ENCODE results near the gene DYNLRB1.
A peak's percentile ranks its signal among the peaks of the same experiment; 100 is the strongest.

The DYNLRB1 gene

GRCh38 chr20:34561661-34562060 lies 45.4 kb downstream of the DYNLRB1 start:
- H3K36me3 ChIP-seq (replicated peaks): peaks cover 7% of the 10 kb centered on the region; the same call in 1 of the 2 replicates
- no peak for DNase-seq (ENCODE audit: low spot score in 2 of 2)
- no peaks in the 10 kb centered on the region for H3K9me3 ChIP-seq
- H3K4me1 ChIP-seq: no peaks in the 10 kb centered on the region
- in situ Hi-C loops (cut with MboI; ENCODE audit: low sequenced_read_pairs): no loop called here
- H3K4me3 ChIP-seq: no peak overlapping the region
- no peaks in the 10 kb centered on the region for H3K27me3 ChIP-seq (ENCODE audit: low read depth)

GRCh38 chr20:34562641-34563040 lies 46.4 kb downstream of the DYNLRB1 start:
- DNase-seq (ENCODE audit: low spot score in 2 of 2): peak in 1 of 2 experiments; percentile 28
- in situ Hi-C loops (cut with MboI; ENCODE audit: low sequenced_read_pairs): no loop called here
- Histone ChIP-seq H3K4me3 (no peak overlapping the region), H3K9me3 (no peaks in the 10 kb centered on the region), H3K4me1 (no peaks in the 10 kb centered on the region), H3K27me3 (ENCODE audit: low read depth) (no peaks in the 10 kb centered on the region), H3K36me3 (replicated peaks) (peaks cover 7% of the 10 kb centered on the region; the same call in 1 of the 2 replicates)

- H3K36me3 ChIP-seq (replicated peaks): peaks cover 7% of the 10 kb centered on the region; the same call in 1 of the 2 replicates
- H3K9me3 ChIP-seq: no peaks in the 10 kb centered on the region
- no peaks in the 10 kb centered on the region for H3K4me1 ChIP-seq
- no peaks in the 10 kb centered on the region for H3K27me3 ChIP-seq (ENCODE audit: low read depth)
- H3K4me3 ChIP-seq: no peak overlapping the region
- DNase-seq (ENCODE audit: low spot score in 2 of 2): no peak
- in situ Hi-C loops (cut with MboI; ENCODE audit: low sequenced_read_pairs): no loop called here
These were observed 48.6 kb downstream of the DYNLRB1 start for GRCh38 chr20:34564833-34565232.

DNA sequence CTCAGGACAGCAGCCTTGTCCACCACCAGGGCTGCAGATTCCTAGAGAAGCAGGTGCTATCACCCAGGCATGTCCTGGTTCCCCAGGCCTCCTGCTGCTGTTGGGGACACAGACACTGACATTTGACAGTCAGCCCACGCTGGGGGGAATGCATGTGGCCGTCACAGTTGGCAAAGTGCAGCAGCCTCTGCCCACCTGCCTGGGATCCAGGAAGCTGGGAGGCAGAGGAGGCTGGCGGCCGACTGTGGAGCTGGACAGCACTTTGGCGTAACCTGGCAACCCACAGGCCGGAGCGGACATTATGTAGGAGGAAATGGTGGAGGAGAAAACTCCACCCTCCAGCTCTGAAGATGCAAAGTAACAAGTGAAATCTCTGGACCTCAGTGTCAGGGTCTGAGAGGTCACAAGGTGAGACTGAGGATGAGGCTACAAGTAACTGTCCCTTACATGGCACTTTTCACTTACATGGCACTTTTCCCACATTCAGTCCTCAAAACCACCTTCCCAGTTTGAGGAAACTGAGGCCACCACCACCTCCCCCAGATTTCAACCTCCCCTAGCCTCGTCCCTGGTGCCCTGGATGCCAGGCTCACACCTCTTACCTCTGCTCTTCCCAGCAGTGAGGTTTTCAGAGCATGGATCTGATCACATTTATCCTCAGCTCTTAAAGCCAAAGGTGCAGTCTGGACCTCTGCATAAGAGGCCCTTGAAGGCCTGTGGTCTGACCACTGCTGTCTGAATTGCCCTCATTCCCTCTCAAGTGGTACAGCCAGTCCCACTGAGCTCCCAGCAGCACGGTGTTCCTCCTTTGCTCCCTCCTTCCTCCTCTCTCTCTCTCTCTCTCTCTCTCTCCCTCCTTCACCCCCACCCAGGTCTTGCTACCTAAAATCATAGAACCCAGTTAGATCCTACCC lies 51.0 kb downstream of the DYNLRB1 start:
- H3K9me3 ChIP-seq: no peaks in the 10 kb centered on the region
- H3K27me3 ChIP-seq (ENCODE audit: low read depth): no peaks in the 10 kb centered on the region
- H3K4me3 ChIP-seq: no peak overlapping the region
- H3K36me3 ChIP-seq (replicated peaks): no peaks in the 10 kb centered on the region
- in situ Hi-C loops (cut with MboI; ENCODE audit: low sequenced_read_pairs): no loop called here
- no peaks in the 10 kb centered on the region for H3K4me1 ChIP-seq
- no peak for DNase-seq (ENCODE audit: low spot score in 2 of 2)

DNA sequence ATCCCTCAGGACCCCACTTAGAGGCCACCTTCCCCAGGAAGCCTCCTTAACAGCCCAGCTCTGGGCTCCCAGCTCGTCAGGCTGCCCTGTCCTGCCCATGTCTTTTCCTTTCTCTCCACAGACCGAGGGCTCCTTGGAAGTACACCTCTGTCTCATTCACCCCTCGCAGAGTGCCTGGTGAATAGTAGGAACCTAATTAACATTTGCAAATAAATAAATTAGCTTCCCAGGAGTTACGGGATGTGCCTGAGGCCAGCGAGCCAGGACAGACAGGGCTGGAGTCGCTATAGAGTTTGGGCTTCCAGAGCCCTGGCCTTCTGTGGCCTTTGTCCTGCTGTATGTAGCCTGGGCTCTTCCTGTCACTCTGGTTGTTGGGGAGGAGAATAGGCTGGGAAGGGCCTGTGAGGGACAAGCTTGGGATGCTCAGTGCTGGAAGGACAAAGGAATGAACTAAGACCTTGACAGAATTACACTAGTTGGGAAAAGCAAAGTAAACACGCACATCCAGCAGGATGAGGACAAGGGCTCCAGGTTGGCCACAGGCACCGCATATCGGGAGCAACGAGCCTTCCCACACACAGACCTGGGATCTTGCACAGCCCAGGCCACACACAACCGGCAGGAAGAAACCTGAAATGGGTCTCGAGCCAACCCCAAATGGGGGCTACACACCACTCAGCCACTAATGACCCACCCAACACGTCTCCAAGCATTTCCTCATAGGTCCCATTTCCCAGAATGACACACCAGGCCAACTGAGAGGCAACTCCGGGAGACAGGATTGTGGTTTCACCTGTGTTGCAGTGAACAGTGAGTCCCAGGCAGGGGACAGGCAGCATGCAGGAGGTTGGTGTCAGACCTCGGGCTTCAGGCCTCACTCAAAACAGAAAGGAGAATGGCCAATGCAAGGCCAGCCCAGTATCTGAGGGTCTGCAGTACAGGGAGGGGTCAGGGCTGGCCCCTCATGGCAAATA lies 52.0 kb downstream of the DYNLRB1 start:
- H3K27me3 ChIP-seq (ENCODE audit: low read depth): no peaks in the 10 kb centered on the region
- in situ Hi-C loops (cut with MboI; ENCODE audit: low sequenced_read_pairs): no loop called here
- H3K4me1 ChIP-seq: no peaks in the 10 kb centered on the region
- no peak for DNase-seq (ENCODE audit: low spot score in 2 of 2)
- H3K4me3 ChIP-seq: no peak overlapping the region
- H3K36me3 ChIP-seq (replicated peaks): no peaks in the 10 kb centered on the region
- H3K9me3 ChIP-seq: no peaks in the 10 kb centered on the region

DNA sequence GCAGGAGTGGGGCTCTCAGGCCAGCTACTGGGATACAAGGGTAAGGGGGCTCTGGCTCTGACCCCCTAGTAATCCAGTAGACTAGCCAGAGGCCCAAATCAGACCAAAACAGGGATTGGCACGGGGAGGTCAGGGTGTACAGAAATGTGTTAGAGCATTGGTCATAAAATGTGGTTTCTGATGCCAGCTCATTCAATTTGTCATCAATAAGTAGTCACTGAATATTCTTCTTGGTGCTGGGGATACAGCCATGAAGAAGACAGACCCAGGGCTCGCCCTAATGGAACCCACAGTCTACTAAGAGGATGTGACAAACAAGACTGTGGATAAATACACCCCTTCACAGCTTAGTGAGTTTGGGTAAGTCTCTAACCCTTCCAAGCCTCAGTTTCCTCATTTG lies 53.4 kb downstream of the DYNLRB1 start:
- H3K4me3 ChIP-seq: no peak overlapping the region
- no peaks in the 10 kb centered on the region for H3K4me1 ChIP-seq
- H3K36me3 ChIP-seq (replicated peaks): no peaks in the 10 kb centered on the region
- in situ Hi-C loops (cut with MboI; ENCODE audit: low sequenced_read_pairs): no loop called here
- H3K9me3 ChIP-seq: no peaks in the 10 kb centered on the region
- no peaks in the 10 kb centered on the region for H3K27me3 ChIP-seq (ENCODE audit: low read depth)
- DNase-seq (ENCODE audit: low spot score in 2 of 2): no peak

GRCh38 chr20:34570859-34571306 lies 54.7 kb downstream of the DYNLRB1 start:
- H3K9me3 ChIP-seq: no peaks in the 10 kb centered on the region
- H3K27me3 ChIP-seq (ENCODE audit: low read depth): no peaks in the 10 kb centered on the region
- no peak for DNase-seq (ENCODE audit: low spot score in 2 of 2)
- in situ Hi-C loops (cut with MboI; ENCODE audit: low sequenced_read_pairs): no loop called here
- no peaks in the 10 kb centered on the region for H3K4me1 ChIP-seq
- no peak overlapping the region for H3K4me3 ChIP-seq
- H3K36me3 ChIP-seq (replicated peaks): no peaks in the 10 kb centered on the region

DNA sequence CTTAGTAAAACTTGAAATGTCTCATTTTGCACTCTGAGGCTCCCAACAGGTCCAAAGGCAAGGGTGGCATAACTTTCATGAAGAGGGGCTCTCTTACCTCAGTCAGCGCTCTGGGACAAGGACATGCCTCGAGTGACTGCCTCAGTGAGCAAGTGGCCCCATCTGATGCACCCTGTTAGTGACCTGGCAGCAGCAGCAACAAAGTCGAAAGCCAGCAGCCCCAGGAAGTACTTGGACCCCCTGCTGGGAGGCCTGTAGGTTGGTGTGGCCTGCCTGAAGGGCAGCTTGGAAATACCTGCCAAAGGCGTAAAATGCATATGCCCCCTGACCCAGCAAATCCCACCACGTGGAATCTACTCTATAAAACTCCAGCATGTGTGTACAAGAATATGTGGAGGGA lies 55.5 kb downstream of the DYNLRB1 start:
- Histone ChIP-seq H3K27me3 (ENCODE audit: low read depth) (no peaks in the 10 kb centered on the region), H3K4me3 (no peak overlapping the region), H3K36me3 (replicated peaks) (no peaks in the 10 kb centered on the region), H3K4me1 (no peaks in the 10 kb centered on the region), H3K9me3 (no peaks in the 10 kb centered on the region)
- DNase-seq (ENCODE audit: low spot score in 2 of 2): no peak
- in situ Hi-C loops (cut with MboI; ENCODE audit: low sequenced_read_pairs): no loop called here

DNA sequence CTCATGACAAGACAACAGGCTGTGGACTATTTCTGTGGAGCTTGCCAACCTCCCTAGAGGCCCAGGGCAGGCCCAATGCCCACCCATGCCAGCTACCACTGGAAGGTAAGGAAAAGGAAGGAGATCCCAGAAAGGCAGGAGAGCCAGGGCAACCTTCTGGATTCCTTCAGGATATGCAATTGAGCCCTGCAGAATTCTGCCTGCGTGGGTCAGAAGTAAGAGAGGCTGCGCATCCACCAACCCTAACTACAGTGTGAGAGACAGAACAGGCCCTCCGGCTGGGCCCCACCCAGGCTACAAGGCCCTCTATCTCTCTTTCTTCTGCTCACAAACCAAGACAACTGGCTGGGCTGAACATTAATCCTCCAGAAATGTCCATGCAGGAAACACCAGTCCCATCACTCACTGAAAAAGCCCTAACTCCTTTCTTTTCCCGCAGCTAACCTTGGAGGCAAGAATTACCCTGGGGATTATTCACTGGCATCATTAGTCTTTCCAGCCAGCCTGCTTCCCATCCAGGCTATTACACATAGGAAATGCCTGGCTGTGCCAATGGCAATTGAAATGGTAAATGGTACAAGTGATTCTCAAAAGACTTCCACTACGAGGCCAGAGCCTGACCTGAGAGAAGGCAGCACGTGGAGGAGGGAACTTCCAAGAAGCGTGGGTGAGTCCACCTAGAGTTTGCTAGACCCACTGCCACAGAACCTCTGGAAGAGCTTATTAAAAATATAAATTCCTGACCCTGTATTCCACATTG lies 57.5 kb downstream of the DYNLRB1 start:
- Histone ChIP-seq H3K4me3 (no peak overlapping the region), H3K4me1 (no peaks in the 10 kb centered on the region), H3K36me3 (replicated peaks) (no peaks in the 10 kb centered on the region), H3K9me3 (no peaks in the 10 kb centered on the region), H3K27me3 (ENCODE audit: low read depth) (no peaks in the 10 kb centered on the region)
- in situ Hi-C loops (cut with MboI; ENCODE audit: low sequenced_read_pairs): no loop called here
- no peak for DNase-seq (ENCODE audit: low spot score in 2 of 2)

DNA sequence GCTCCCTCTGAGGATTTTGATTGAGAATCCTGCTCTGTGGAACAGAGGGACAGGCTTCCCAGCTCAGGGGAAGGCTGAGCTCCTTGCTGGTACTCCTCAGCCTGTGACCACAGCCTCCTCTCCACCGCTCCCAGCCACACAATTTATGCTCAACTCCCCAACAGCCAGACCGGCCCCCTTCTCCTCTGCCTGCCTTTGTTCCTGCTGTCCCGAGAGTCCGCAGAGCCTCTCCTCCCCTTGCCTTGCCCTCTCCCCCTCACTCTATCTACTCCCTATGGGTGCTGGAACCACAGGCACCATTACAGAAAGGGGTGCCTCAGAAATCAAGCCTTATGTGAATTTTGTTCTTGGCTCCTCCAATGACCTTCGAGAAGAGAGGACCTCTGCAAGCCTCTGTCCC lies 58.2 kb downstream of the DYNLRB1 start:
- no peaks in the 10 kb centered on the region for H3K4me1 ChIP-seq
- no peaks in the 10 kb centered on the region for H3K9me3 ChIP-seq
- no peak overlapping the region for H3K4me3 ChIP-seq
- in situ Hi-C loops (cut with MboI; ENCODE audit: low sequenced_read_pairs): no loop called here
- no peaks in the 10 kb centered on the region for H3K36me3 ChIP-seq (replicated peaks)
- DNase-seq (ENCODE audit: low spot score in 2 of 2): no peak
- H3K27me3 ChIP-seq (ENCODE audit: low read depth): no peaks in the 10 kb centered on the region

- no peak for DNase-seq (ENCODE audit: low spot score in 2 of 2)
- Histone ChIP-seq H3K4me1 (no peaks in the 10 kb centered on the region), H3K36me3 (replicated peaks) (no peaks in the 10 kb centered on the region), H3K9me3 (no peaks in the 10 kb centered on the region), H3K4me3 (no peak overlapping the region), H3K27me3 (ENCODE audit: low read depth) (no peaks in the 10 kb centered on the region)
- in situ Hi-C loops (cut with MboI; ENCODE audit: low sequenced_read_pairs): no loop called here
These were observed 58.6 kb downstream of the DYNLRB1 start for GRCh38 chr20:34574861-34575260.

DNA sequence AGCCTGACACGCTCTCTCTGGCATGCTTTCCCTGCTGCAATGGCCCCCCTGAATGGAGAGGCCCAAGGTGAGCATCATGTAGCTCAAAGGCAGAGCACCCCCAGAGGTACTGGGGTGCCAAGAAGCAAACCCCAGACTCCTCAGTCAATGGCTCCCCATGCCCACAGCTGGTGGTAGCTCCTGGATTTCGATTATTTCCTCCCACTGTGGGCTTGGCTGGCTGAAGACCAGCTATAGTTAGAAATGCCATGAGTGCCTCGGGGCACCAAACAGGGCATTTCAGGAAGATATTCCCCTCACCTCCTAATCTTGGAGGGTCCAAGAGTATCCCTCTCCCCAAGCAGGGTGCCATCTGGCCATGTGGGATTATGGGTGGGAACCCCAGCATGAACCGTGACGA lies 59.0 kb downstream of the DYNLRB1 start:
- no peaks in the 10 kb centered on the region for H3K36me3 ChIP-seq (replicated peaks)
- in situ Hi-C loops (cut with MboI; ENCODE audit: low sequenced_read_pairs): no loop called here
- no peaks in the 10 kb centered on the region for H3K4me1 ChIP-seq
- H3K4me3 ChIP-seq: no peak overlapping the region
- H3K9me3 ChIP-seq: no peaks in the 10 kb centered on the region
- no peaks in the 10 kb centered on the region for H3K27me3 ChIP-seq (ENCODE audit: low read depth)
- DNase-seq (ENCODE audit: low spot score in 2 of 2): no peak

GRCh38 chr20:34575756-34576155 lies 59.5 kb downstream of the DYNLRB1 start:
- in situ Hi-C loops (cut with MboI; ENCODE audit: low sequenced_read_pairs): no loop called here
- Histone ChIP-seq H3K27me3 (ENCODE audit: low read depth) (no peaks in the 10 kb centered on the region), H3K9me3 (no peaks in the 10 kb centered on the region), H3K4me3 (no peak overlapping the region), H3K36me3 (replicated peaks) (no peaks in the 10 kb centered on the region), H3K4me1 (no peaks in the 10 kb centered on the region)
- DNase-seq (ENCODE audit: low spot score in 2 of 2): no peak
